ENCODE data around the gene PLXNB2.

PLXNB2 gene

DNA sequence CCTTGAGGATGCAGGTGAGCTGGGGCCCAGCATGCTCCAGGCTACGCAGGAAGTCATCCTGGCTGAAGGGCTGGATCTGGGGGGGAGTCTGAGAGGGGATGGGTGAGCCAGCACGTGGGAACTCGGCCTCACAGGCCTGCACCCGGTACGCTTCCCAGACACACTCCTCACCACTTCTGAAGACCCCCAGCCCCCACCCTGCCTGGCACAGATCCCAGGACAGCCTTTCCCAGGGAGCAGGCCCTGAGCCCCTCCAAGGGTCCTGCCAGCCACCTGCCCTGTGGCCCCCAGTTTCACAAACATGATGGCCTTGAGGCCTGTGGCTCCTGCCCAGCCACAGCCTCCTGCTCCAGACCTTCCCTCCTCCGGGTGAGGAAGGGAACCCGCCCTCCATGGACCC lies 5.6 kb upstream of the PLXNB2 start:
- no peak for TF ChIP-seq EZH2phosphoT487 (IDR thresholded peaks at IDR 0.05; ENCODE audit: low read length)
- no peak for TF ChIP-seq CTCF (IDR thresholded peaks at IDR 0.05; ENCODE audit: low read length)
- no peak for TF ChIP-seq EZH2 (optimal IDR thresholded peaks at IDR 0.05; ENCODE audit: low read depth, low read length)
- no peaks in the 10 kb centered on the region for H3K9me3 ChIP-seq (replicated peaks; ENCODE audit: insufficient read depth, low read length)
- H3K4me2 ChIP-seq (ENCODE audit: low read depth, low read length), result no peak overlapping the region
- H3K4me1 ChIP-seq (ENCODE audit: low read length), result peaks cover 26% of the 10 kb centered on the region
- peaks cover 17% of the 10 kb centered on the region for H3F3A ChIP-seq (ENCODE audit: insufficient read depth, low read length)
- no peak overlapping the region for H3K27ac ChIP-seq (ENCODE audit: low read length)
- DNase-seq, result no peak
- H3K9me2 ChIP-seq (replicated peaks; ENCODE audit: insufficient read depth, low read length), result no peaks in the 10 kb centered on the region
- no peaks in the 10 kb centered on the region for H3K36me3 ChIP-seq (replicated peaks; ENCODE audit: insufficient read depth, low read length)
- no peak overlapping the region for H3K4me3 ChIP-seq (ENCODE audit: low read length)
- no peaks in the 10 kb centered on the region for H4K20me1 ChIP-seq (ENCODE audit: insufficient read depth, low read length)
- no peaks in the 10 kb centered on the region for H3K27me3 ChIP-seq (replicated peaks; ENCODE audit: insufficient read depth, low read length)
- no peak overlapping the region for H2AFZ ChIP-seq (ENCODE audit: low read length)
- peaks cover 11% of the 10 kb centered on the region for H3K79me2 ChIP-seq (ENCODE audit: low read length)
- no peak overlapping the region for H3K9ac ChIP-seq (ENCODE audit: low read length)

DNA sequence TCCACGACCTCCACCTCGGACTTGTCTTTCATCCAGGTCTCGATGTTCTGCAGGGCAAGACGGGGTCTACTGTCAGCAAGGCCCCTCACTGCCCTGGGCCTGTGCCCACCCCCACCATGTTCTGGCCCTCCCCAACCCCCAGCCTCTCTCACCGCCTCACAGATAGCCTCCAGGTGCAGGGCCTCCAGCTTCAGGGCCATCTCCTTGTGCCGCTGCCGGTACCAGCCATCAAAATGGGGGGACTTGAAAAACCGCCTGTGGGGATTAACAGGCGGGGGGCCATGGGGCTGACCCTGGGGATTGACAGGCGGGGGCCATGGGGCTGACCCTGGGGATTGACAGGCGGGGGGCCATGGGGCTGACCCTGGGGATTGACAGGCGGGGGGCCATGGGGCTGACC lies 4.9 kb upstream of the PLXNB2 start:
- no peaks in the 10 kb centered on the region for H3K36me3 ChIP-seq (replicated peaks; ENCODE audit: insufficient read depth, low read length)
- H3K79me2 ChIP-seq (ENCODE audit: low read length), result peaks cover 11% of the 10 kb centered on the region
- H3K9me3 ChIP-seq (replicated peaks; ENCODE audit: insufficient read depth, low read length), result no peaks in the 10 kb centered on the region
- H4K20me1 ChIP-seq (ENCODE audit: insufficient read depth, low read length), result no peaks in the 10 kb centered on the region
- no peaks in the 10 kb centered on the region for H3K27me3 ChIP-seq (replicated peaks; ENCODE audit: insufficient read depth, low read length)
- H2AFZ ChIP-seq (ENCODE audit: low read length), result no peak overlapping the region
- no peak overlapping the region for H3K4me2 ChIP-seq (ENCODE audit: low read depth, low read length)
- TF ChIP-seq CTCF (IDR thresholded peaks at IDR 0.05; ENCODE audit: low read length), result no peak
- peaks cover 19% of the 10 kb centered on the region for H3F3A ChIP-seq (ENCODE audit: insufficient read depth, low read length)
- no peak overlapping the region for H3K9ac ChIP-seq (ENCODE audit: low read length)
- peaks cover 29% of the 10 kb centered on the region for H3K4me1 ChIP-seq (ENCODE audit: low read length)
- no peak overlapping the region for H3K4me3 ChIP-seq (ENCODE audit: low read length)
- no peak for DNase-seq
- no peaks in the 10 kb centered on the region for H3K9me2 ChIP-seq (replicated peaks; ENCODE audit: insufficient read depth, low read length)
- H3K27ac ChIP-seq (ENCODE audit: low read length), result no peak overlapping the region

GRCh38 chr22:50311606-50312351 lies 4.3 kb upstream of the PLXNB2 start:
- Histone ChIP-seq H2AFZ (ENCODE audit: low read length) (no peak overlapping the region), H4K20me1 (ENCODE audit: insufficient read depth, low read length) (no peaks in the 10 kb centered on the region), H3K4me3 (ENCODE audit: low read length) (no peak overlapping the region), H3K36me3 (replicated peaks; ENCODE audit: insufficient read depth, low read length) (no peaks in the 10 kb centered on the region), H3K9me2 (replicated peaks; ENCODE audit: insufficient read depth, low read length) (no peaks in the 10 kb centered on the region), H3K79me2 (ENCODE audit: low read length) (peaks cover 14% of the 10 kb centered on the region), H3F3A (ENCODE audit: insufficient read depth, low read length) (peaks cover 19% of the 10 kb centered on the region), H3K9me3 (replicated peaks; ENCODE audit: insufficient read depth, low read length) (no peaks in the 10 kb centered on the region), H3K27me3 (replicated peaks; ENCODE audit: insufficient read depth, low read length) (no peaks in the 10 kb centered on the region), H3K9ac (ENCODE audit: low read length) (no peak overlapping the region), H3K4me2 (ENCODE audit: low read depth, low read length) (no peak overlapping the region), H3K27ac (ENCODE audit: low read length) (no peak overlapping the region), H3K4me1 (ENCODE audit: low read length) (peaks cover 29% of the 10 kb centered on the region)
- TF ChIP-seq CTCF (IDR thresholded peaks at IDR 0.05; ENCODE audit: low read length) (no peak), EZH2 (optimal IDR thresholded peaks at IDR 0.05; ENCODE audit: low read depth, low read length) (no peak), EZH2phosphoT487 (IDR thresholded peaks at IDR 0.05; ENCODE audit: low read length) (no peak)
- no peak for DNase-seq
